B cell (primary cell): Measurements from ENCODE around the gene ZNF222. TPM values are rescaled to one million over a fixed set of nuclear protein-coding genes. Genes with fewer than 3 reads are reported as not detected.

ENCODE experiments used
- ATAC-seq: fragments of 200-7000 bp; cut with Tn5 transposase; one replicate; pipeline ENCODE4 v1.10.0; 2021; ENCODE audit warnings: low read depth, mild to moderate bottlenecking, moderate number of reproducible peaks, moderate library complexity
- CTCF ChIA-PET: fragments of 350-600 bp; sonication (Branson Sonifier 250); formaldehyde crosslinking; loops from one replicate; lab custom pipeline; 2021; ENCODE audit warnings: antibody characterized with exemption, inconsistent platforms; lab: Charles Lee
- POLR2A ChIA-PET: fragments of 350-600 bp; sonication (Branson Sonifier 250); formaldehyde crosslinking; loops from one replicate; lab custom pipeline; 2021; ENCODE audit warnings: antibody characterized with exemption; lab: Charles Lee
- DNase-seq: peaks from one replicate; pipeline ENCODE4 v3.0.0; 2013
- H2AFZ ChIP-seq: 2 replicates; pipeline ENCODE4 v1.6.1; 2012; ENCODE audit warnings: mild to moderate bottlenecking, low read depth, low read length; ENCODE audit not compliant: insufficient read depth, poor library complexity, severe bottlenecking
- H3K27ac ChIP-seq, 2 donors: 1 replicate in 1 of 2; 2 replicates in 1 of 2; pipeline ENCODE4 v1.5.1; 2012 to 2013; ENCODE audit warnings: low read length in 2 of 2, mild to moderate bottlenecking in 2 of 2, moderate library complexity in 1 of 2
- H3K27me3 ChIP-seq, 4 experiments: fragments of 200-600 bp in 1 of 4; sonication (generic) in 1 of 4; replicated peaks in 1 of 4; 1 replicate in 2 of 4; 2 replicates in 2 of 4; pipeline versions ENCODE4 v1.6.1 to v1.7.0; 2013 to 2016; ENCODE audit warnings: low read length in 3 of 4, mild to moderate bottlenecking in 2 of 4, mixed read lengths in 1 of 4, moderate library complexity in 1 of 4; ENCODE audit not compliant: insufficient read depth in 4 of 4, control insufficient read depth in 3 of 4; ENCODE audit errors: control extremely low read depth in 1 of 4
- H3K36me3 ChIP-seq, 2 experiments: replicated peaks in 1 of 2; 1 replicate in 1 of 2; 2 replicates in 1 of 2; pipeline versions ENCODE4 v1.6.1 to v1.7.1; 2013; ENCODE audit warnings: low read length in 1 of 2; ENCODE audit not compliant: insufficient read depth in 2 of 2, control insufficient read depth in 1 of 2; ENCODE audit errors: control extremely low read depth in 1 of 2, extremely low read depth in 1 of 2
- H3K4me1 ChIP-seq, 2 donors: fragments of 200-600 bp in 1 of 2; sonication (generic) in 1 of 2; 1 replicate in 1 of 2; 2 replicates in 1 of 2; pipeline versions ENCODE4 v1.5.1 to v1.6.1; 2013 to 2017; ENCODE audit warnings: low read length in 2 of 2; ENCODE audit not compliant: control insufficient read depth in 2 of 2, insufficient read depth in 2 of 2
- H3K4me2 ChIP-seq: replicated peaks from 2 replicates; pipeline ENCODE3; 2012; ENCODE audit warnings: mild to moderate bottlenecking, low read depth, low read length; ENCODE audit not compliant: poor library complexity, severe bottlenecking
- H3K4me3 ChIP-seq, 5 experiments: fragments of 200-600 bp in 1 of 5; sonication (generic) in 1 of 5; 1 replicate in 3 of 5; 2 replicates in 2 of 5; pipeline versions ENCODE4 v1.5.1 to v1.7.0; 2011 to 2016; ENCODE audit warnings: low read length in 4 of 5, mild to moderate bottlenecking in 4 of 5, low read depth in 2 of 5, control low read depth in 1 of 5, moderate library complexity in 1 of 5; ENCODE audit not compliant: insufficient read depth in 1 of 5; ENCODE audit errors: control extremely low read depth in 1 of 5, extremely low read depth in 1 of 5
- H3K79me2 ChIP-seq: fragments of 200-600 bp; sonication (generic); one replicate; pipeline ENCODE4 v1.6.0; 2016; ENCODE audit warnings: low read length; ENCODE audit not compliant: control insufficient read depth, insufficient read depth
- H3K9ac ChIP-seq: fragments of 200-600 bp; sonication (generic); 2 replicates; pipeline ENCODE4 v1.6.1; 2017; ENCODE audit warnings: mild to moderate bottlenecking, low read length, moderate library complexity
- H3K9me3 ChIP-seq, 3 donors: one replicate each; pipeline versions ENCODE4 v1.6.1 to v1.7.1; 2013; ENCODE audit warnings: low read length in 2 of 3; ENCODE audit not compliant: control insufficient read depth in 2 of 3, insufficient read depth in 1 of 3; ENCODE audit errors: control extremely low read depth in 1 of 3
- H4K20me1 ChIP-seq: 2 replicates; pipeline ENCODE4 v1.6.0; 2012; ENCODE audit warnings: mild to moderate bottlenecking, low read length; ENCODE audit not compliant: insufficient read depth, control insufficient read depth, poor library complexity, severe bottlenecking
- H3K27ac Mint-ChIP-seq: one replicate; pipeline ENCODE4 v1.8.0; 2021; ENCODE audit warnings: mixed read lengths
- H3K27me3 Mint-ChIP-seq: one replicate; pipeline ENCODE4 v1.8.0; 2021; ENCODE audit warnings: mixed read lengths
- H3K4me1 Mint-ChIP-seq: one replicate; pipeline ENCODE4 v1.8.0; 2021; ENCODE audit warnings: mixed read lengths
- H3K4me3 Mint-ChIP-seq: one replicate; pipeline ENCODE4 v1.8.0; 2021; ENCODE audit warnings: mixed read lengths
- H3K9me3 Mint-ChIP-seq: one replicate; pipeline ENCODE4 v1.8.0; 2022; ENCODE audit warnings: mixed read lengths; ENCODE audit not compliant: insufficient read depth
- CTCF ChIP-seq: fragments of 200-600 bp; IDR thresholded peaks from one replicate; pipeline ENCODE4 v1.8.0; 2022; ENCODE audit warnings: antibody characterized with exemption, mild to moderate bottlenecking
- EZH2 ChIP-seq: IDR thresholded peaks from 2 replicates; pipeline ENCODE4 v1.6.1; 2012; ENCODE audit warnings: borderline replicate concordance, low read depth, mild to moderate bottlenecking, moderate library complexity, low read length; ENCODE audit not compliant: insufficient read depth, poor library complexity, severe bottlenecking
- WGBS: methylation state at CpG from one replicate; pipeline ENCODE4 v1.1.5; 2013; ENCODE audit warnings: missing lambda C conversion rate; ENCODE audit not compliant: insufficient coverage; 5-methylcytosine and 5-hydroxymethylcytosine counted together
- intact Hi-C: fragments of 100-400 bp; cut with micrococcal nuclease; formaldehyde crosslinking; loops from one replicate; pipeline ENCODE4 v1.10.0; 2022
- polyA plus RNA-seq: library from polyadenylated mRNA; depleted of rRNA; stranded (reverse); fragments of >200 nt; gene quantifications from 2 replicates; pipeline ENCODE4 v1.2.3, GENCODE V29; 2012
- total RNA-seq, 2 donors: library from RNA; stranded (reverse); fragments of 120-200 nt in 1 of 2; gene quantifications; 1 replicate in 1 of 2; 2 replicates in 1 of 2; pipeline versions ENCODE4 v1.2.3 to v1.2.4, GENCODE V29; 2013 to 2022

The ZNF222 gene
- total and polyA plus RNA-seq, 2 donors (not counting 1 experiment from before 2014, with no cell fraction given), result 2.5 to 7.5 TPM

- peaks cover 9% of the 10 kb centered on the region for H3K9me3 Mint-ChIP-seq
- Histone ChIP-seq H3K27ac (peak within 1 kb of the TSS in 1 of 2 donors; percentile 53), H3K4me3 (peak within 1 kb of the TSS; percentile 62 to 79 (median 73)), H3K36me3 (no peaks in the 10 kb centered on the region), H3K4me1 (peaks cover 13 to 22% of the 10 kb centered on the region in 2 donors), H3K27me3 (peaks cover 0 to 3% (median 0%) of the 10 kb centered on the region in 4 experiments), H4K20me1 (no peaks in the 10 kb centered on the region), H3K9me3 (peaks cover 0 to 14% (median 0%) of the 10 kb centered on the region in 3 donors), H2AFZ (peak within 1 kb of the TSS; percentile 79), H3K9ac (peak within 1 kb of the TSS; percentile 67), H3K4me2 (peak within 1 kb of the TSS; percentile 71), H3K79me2 (no peaks in the 10 kb centered on the region)
- peak within 1 kb of the TSS; percentile 82 for H3K27ac Mint-ChIP-seq
- DNase-seq (peak; percentile 59), ATAC-seq (peak; percentile 90)
- POLR2A ChIA-PET, result interaction anchor here (0.7 to 1.0 kb wide), 2 partner anchors 113 to 155 kb away, joined by 3 read pairs; partner anchors contain the start of gene ZNF226
- CTCF ChIA-PET, result no interaction called here
- peaks cover 27% of the 10 kb centered on the region for H3K4me1 Mint-ChIP-seq
- intact Hi-C loops, result loop anchor here (1.0 to 2.0 kb wide), 2 partner anchors 20 to 43 kb away; partner anchors contain the start of genes ZNF224 and ZNF284
- TF ChIP-seq CTCF (no peak), EZH2 (no peak)
- peaks cover 16% of the 10 kb centered on the region for H3K27me3 Mint-ChIP-seq
- WGBS, result 2% methylated on average over 27 of the region's 38 CpGs
- H3K4me3 Mint-ChIP-seq, result peak within 1 kb of the TSS; percentile 97
Measured at GRCh38 chr19:44051650-44052402, 26.6 kb downstream of the ZNF222 start, which contains the start of gene ZNF223. ZNF223 (plus strand) TSS chr19:44052036; CDS start chr19:44055177, 3,141 bp downstream.

GRCh38 chr19:44055870-44056269 is 30.7 kb downstream of the ZNF222 start:
- Histone ChIP-seq H3K9ac (no peak overlapping the region), H3K4me3 (no peak overlapping the region), H2AFZ (no peak overlapping the region), H3K27ac (no peak overlapping the region), H3K36me3 (peaks cover 0 to 2% of the 10 kb centered on the region in 2 experiments), H3K79me2 (no peaks in the 10 kb centered on the region), H3K4me1 (peaks cover 11 to 18% of the 10 kb centered on the region in 2 donors), H3K27me3 (no peaks in the 10 kb centered on the region), H3K4me2 (no peak overlapping the region), H3K9me3 (peaks cover 0 to 28% (median 0%) of the 10 kb centered on the region in 3 donors), H4K20me1 (no peaks in the 10 kb centered on the region)
- no peak for DNase-seq
- intact Hi-C loops, result no loop called here
- Mint-ChIP-seq H3K27ac (no peak overlapping the region), H3K9me3 (peaks cover 6% of the 10 kb centered on the region), H3K27me3 (no peaks in the 10 kb centered on the region), H3K4me3 (no peak overlapping the region), H3K4me1 (peaks cover 21% of the 10 kb centered on the region)
- no peak for ATAC-seq
- no peak for TF ChIP-seq EZH2
- TF ChIP-seq CTCF, result no peak
- ChIA-PET CTCF (no interaction called here), POLR2A (interaction anchor here (0.7 kb wide), 1 partner anchor 119 kb away, joined by 4 read pairs; no protein-coding TSS in a partner anchor)
- WGBS, result 78% methylated on average over 2 of the region's 5 CpGs
